Endothelial cell (in vitro differentiated cells): ENCODE data around the gene GABRG3. TPM values are rescaled to one million over a fixed set of nuclear protein-coding genes. Genes with fewer than 3 reads are reported as not detected.
"Not testable (repeated sequence)": the region's sequence is repeated elsewhere in the genome, so short reads cannot be mapped to it uniquely, and the experiment has no call there.

Experiments used
- DNase-seq: peaks from one replicate; pipeline ENCODE4 v3.0.0; 2021; ENCODE audit warnings: low spot score
- H3K27ac Mint-ChIP-seq: one replicate; pipeline ENCODE4 v1.8.0; 2021; ENCODE audit warnings: mixed read lengths, inconsistent platforms; ENCODE audit not compliant: unreplicated experiment
- H3K27me3 Mint-ChIP-seq: one replicate; pipeline ENCODE4 v1.8.0; 2021; ENCODE audit warnings: mild to moderate bottlenecking, moderate library complexity, mixed read lengths, inconsistent platforms; ENCODE audit not compliant: unreplicated experiment
- H3K36me3 Mint-ChIP-seq: one replicate; pipeline ENCODE4 v1.8.0; 2021; ENCODE audit warnings: mild to moderate bottlenecking, low read depth, mixed read lengths, inconsistent platforms; ENCODE audit not compliant: unreplicated experiment
- H3K4me1 Mint-ChIP-seq: one replicate; pipeline ENCODE4 v1.8.0; 2021; ENCODE audit warnings: mild to moderate bottlenecking, mixed read lengths, inconsistent platforms; ENCODE audit not compliant: unreplicated experiment
- H3K4me3 Mint-ChIP-seq: one replicate; pipeline ENCODE4 v1.8.0; 2021; ENCODE audit warnings: mild to moderate bottlenecking, mixed read lengths, inconsistent platforms; ENCODE audit not compliant: unreplicated experiment
- H3K9me3 Mint-ChIP-seq: one replicate; pipeline ENCODE4 v1.8.0; 2021; ENCODE audit warnings: mixed read lengths, inconsistent platforms; ENCODE audit not compliant: unreplicated experiment
- total RNA-seq: library from RNA; stranded (reverse); fragmentation: NEBNext Ultra II Directional; extraction: Animal tissue kit (Norgen Biotek cat#: 25700); gene quantifications from one replicate; pipeline ENCODE4 v1.2.1, GENCODE V29; 2021; ENCODE audit not compliant: unreplicated experiment
- TF ChIP-seq, protein P1 (sequence below): fragments of 200-600 bp; sonication (generic); IDR thresholded peaks from one replicate; pipeline ENCODE4 v1.5.0; 2021; ENCODE audit warnings: antibody characterized with exemption; ENCODE audit not compliant: unreplicated experiment

The GABRG3 gene
- total RNA-seq, 1 donor from 2014 or later = 0.21 TPM

- no peaks in the 10 kb centered on the region for H3K36me3 Mint-ChIP-seq
- no peak for DNase-seq
- H3K27ac Mint-ChIP-seq = no peak overlapping the region
- H3K4me1 Mint-ChIP-seq = no peaks in the 10 kb centered on the region
- no peaks in the 10 kb centered on the region for H3K27me3 Mint-ChIP-seq
- TF ChIP-seq, protein P1, sequence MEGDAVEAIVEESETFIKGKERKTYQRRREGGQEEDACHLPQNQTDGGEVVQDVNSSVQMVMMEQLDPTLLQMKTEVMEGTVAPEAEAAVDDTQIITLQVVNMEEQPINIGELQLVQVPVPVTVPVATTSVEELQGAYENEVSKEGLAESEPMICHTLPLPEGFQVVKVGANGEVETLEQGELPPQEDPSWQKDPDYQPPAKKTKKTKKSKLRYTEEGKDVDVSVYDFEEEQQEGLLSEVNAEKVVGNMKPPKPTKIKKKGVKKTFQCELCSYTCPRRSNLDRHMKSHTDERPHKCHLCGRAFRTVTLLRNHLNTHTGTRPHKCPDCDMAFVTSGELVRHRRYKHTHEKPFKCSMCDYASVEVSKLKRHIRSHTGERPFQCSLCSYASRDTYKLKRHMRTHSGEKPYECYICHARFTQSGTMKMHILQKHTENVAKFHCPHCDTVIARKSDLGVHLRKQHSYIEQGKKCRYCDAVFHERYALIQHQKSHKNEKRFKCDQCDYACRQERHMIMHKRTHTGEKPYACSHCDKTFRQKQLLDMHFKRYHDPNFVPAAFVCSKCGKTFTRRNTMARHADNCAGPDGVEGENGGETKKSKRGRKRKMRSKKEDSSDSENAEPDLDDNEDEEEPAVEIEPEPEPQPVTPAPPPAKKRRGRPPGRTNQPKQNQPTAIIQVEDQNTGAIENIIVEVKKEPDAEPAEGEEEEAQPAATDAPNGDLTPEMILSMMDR = no peak
- no peaks in the 10 kb centered on the region for H3K9me3 Mint-ChIP-seq
- H3K4me3 Mint-ChIP-seq = no peak overlapping the region
These were observed 390.5 kb downstream of the GABRG3 start for GRCh38 chr15:27361438-27361837.

- H3K36me3 Mint-ChIP-seq = no peaks in the 10 kb centered on the region
These were observed 394.5 kb downstream of the GABRG3 start for GRCh38 chr15:27365456-27365855.

DNA sequence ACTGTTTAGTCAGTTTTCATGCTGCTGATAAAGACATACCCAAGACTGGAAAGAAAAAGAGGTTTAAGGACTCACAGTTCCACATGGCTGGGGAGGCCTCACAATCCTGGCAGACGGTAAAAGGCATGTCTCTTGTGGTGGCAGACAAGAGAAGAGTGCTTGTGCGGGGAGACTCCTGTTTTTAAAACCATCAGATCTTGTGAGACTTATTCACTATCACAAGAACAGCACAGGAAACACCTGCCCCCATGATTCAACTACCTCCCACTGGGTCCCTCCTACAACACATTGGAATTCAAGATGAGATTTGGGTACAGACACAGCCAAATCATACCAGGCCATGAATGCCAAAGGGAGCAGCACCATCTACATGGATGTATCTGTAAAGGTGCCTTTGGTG lies 406.4 kb downstream of the GABRG3 start:
- not testable (repeated sequence) for H3K9me3 Mint-ChIP-seq, H3K4me3 Mint-ChIP-seq, H3K27me3 Mint-ChIP-seq, H3K4me1 Mint-ChIP-seq, DNase-seq, H3K27ac Mint-ChIP-seq, H3K36me3 Mint-ChIP-seq

More at GRCh38 chr15:27365456-27365855, 394.5 kb downstream of the GABRG3 start:
- Mint-ChIP-seq H3K27ac (no peak overlapping the region), H3K9me3 (no peaks in the 10 kb centered on the region), H3K27me3 (no peaks in the 10 kb centered on the region), H3K4me1 (no peaks in the 10 kb centered on the region), H3K4me3 (no peak overlapping the region)
- TF ChIP-seq, protein P1 = no peak
- no peak for DNase-seq

GRCh38 chr15:27382361-27383025 lies 411.5 kb downstream of the GABRG3 start:
- Mint-ChIP-seq H3K9me3 (no peaks in the 10 kb centered on the region), H3K27ac (no peak overlapping the region), H3K4me1 (no peaks in the 10 kb centered on the region), H3K27me3 (no peaks in the 10 kb centered on the region), H3K4me3 (no peak overlapping the region), H3K36me3 (no peaks in the 10 kb centered on the region)
- no peak for DNase-seq
- TF ChIP-seq, protein P1 = no peak

DNA sequence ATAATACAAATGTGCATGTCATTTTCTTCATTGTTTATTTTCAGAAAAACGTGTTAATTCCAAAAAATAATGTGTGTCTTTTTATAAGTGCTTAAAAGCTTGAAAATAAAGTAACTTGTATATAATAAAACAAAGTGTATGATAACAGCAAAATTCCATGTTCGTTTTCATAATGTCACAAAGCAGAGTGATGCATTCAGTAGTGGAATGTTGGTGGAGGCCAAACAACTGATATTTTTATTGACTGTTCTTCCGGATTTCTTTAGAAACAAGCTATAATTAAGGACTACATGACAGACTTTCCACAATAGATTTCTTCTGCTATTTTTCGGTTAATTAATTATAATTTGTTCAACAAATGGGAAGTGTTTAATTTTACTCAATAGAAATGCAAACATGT lies 412.7 kb downstream of the GABRG3 start:
- H3K9me3 Mint-ChIP-seq = no peaks in the 10 kb centered on the region
- TF ChIP-seq, protein P1 = no peak
- no peaks in the 10 kb centered on the region for H3K36me3 Mint-ChIP-seq
- no peak overlapping the region for H3K27ac Mint-ChIP-seq
- DNase-seq = no peak
- no peaks in the 10 kb centered on the region for H3K4me1 Mint-ChIP-seq
- H3K4me3 Mint-ChIP-seq = no peak overlapping the region
- no peaks in the 10 kb centered on the region for H3K27me3 Mint-ChIP-seq
